GM19238 (cell line): ENCODE results near the gene ASTL.
A peak's percentile ranks its signal among the peaks of the same experiment; 100 is the strongest.
"Not testable (repeated sequence)": the region's sequence is repeated elsewhere in the genome, so short reads cannot be mapped to it uniquely, and the experiment has no call there.

Experiments used
- DNase-seq: peaks from one replicate; pipeline ENCODE4 v3.0.0; 2011; ENCODE audit warnings: low spot score; ENCODE audit not compliant: insufficient read length

Gene ASTL

DNA sequence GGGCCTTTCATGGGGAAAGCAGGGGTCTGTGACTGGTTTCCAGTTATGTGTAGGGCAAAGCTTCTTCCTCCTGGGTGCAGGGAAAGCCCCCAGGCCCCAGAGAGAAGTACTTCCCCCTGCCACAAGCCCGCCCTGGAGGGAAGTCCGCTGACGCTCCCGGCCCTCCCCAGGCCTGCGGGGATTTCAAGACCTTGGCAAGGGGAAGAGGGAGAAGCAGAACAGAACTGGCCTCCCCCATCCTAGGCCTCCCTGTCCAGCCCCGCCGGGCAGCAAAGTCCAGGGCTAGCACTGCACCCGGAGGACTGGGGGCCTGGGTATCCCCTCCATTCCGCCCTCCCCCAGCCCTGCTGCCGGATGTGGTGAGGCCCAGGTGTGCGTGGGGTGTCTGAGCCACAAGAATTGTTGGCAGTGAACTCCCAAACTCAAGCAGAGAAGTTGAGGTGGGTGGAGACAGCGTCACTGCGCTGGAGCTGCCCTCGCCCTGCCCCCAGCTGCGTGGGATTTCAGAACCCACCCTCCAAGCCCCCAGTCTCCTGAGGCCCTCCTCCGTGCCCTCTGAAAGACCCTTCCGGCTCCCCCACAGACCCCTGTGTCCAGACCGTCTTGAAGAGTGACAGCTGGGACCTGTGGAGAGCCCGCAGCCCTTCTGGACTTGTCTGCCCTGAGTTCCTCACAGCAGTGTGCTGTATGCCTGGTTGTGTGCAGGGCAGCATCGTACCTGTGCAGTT lies 8.0 kb upstream of the ASTL start:
- peak; percentile 92 for DNase-seq

DNA sequence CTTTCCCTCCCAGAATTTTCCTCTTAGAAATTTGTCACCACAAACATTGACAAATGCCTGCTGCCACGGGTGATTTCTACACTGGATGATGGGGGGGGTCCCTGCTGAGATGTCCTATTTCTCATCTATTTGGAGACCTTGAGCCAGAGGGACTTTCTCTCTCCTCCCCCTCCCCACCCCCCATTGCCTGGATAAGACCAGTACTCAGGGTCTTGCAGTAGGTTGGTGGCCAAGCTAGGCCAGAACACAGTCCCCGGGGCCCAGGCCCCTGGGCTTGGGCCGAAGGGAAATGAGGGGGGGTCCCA lies 7.5 kb upstream of the ASTL start:
- DNase-seq, result peak; percentile 38

DNA sequence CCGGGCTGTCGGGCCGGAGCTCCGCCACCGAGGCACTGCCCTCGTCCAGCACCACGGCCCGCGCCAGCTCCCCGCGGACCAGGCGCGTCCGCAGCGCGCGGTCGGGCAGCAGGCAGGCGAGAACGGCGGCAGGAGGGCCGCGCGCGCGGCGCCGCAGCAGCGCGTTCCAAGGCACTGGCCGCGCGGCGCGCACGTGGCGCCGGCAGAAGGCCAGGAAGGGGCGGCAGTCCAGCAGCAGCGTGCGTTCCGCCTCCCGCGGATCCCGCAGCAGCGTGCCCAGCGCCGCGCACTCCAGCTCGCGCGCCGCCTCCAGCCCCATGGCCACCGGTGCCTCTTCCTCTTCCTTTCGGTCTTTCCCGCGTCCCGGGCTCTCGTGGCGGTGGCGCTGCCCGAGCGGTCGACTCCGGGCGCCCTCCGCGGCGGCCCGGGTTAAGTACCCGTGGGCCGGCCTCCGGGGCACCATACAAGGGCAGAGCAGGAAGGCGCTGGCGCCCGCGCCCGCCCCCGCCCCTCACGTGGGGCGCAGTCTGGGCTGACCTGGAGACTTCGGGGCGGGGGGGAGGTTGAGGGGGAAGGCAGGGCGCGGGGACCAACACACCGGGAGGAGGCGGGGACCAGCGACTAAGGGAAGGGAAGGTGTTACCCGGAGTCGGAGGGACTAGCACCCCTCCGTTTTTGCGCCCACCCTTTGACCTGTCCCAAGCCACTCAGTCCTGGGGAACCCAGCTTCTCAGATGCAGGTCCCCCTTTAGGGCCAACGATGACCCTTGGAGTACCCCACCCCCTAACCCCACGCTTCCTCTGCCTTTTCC lies 6.9 kb upstream of the ASTL start, which contains the start of gene DUSP2:
Gene DUSP2, minus strand, starts transcription at position 405 of the 812 bp plus-strand sequence. Its CDS starts 86 bp downstream, at position 319.
- peak; percentile 99 for DNase-seq

DNA sequence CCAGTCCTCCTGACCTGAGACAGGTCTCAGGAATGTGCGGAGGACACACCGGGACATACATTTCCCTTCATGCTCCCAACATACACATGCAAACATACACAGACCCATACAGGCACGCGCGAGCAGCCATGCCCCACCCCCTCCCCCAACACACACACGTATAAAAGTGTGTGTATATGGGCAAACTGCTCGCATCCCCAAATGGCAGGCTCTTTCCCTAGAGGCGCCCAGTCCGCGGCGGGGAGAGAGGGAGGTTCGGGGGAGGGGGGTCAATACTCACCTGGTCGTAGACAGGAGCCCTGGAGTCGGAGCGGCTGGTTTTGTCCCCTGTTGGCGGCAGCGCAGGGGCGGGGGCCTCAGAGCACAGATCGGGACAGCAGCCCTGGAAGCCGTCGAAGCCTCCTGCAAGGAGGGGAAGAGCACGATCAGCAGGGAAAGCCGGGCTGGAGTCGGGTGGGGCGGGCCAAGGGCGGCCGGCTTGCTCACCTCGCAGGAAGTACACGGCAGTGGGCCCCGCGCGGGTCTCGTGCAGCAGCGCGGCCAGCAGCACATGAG lies 6.3 kb upstream of the ASTL start:
- no peak for DNase-seq

DNA sequence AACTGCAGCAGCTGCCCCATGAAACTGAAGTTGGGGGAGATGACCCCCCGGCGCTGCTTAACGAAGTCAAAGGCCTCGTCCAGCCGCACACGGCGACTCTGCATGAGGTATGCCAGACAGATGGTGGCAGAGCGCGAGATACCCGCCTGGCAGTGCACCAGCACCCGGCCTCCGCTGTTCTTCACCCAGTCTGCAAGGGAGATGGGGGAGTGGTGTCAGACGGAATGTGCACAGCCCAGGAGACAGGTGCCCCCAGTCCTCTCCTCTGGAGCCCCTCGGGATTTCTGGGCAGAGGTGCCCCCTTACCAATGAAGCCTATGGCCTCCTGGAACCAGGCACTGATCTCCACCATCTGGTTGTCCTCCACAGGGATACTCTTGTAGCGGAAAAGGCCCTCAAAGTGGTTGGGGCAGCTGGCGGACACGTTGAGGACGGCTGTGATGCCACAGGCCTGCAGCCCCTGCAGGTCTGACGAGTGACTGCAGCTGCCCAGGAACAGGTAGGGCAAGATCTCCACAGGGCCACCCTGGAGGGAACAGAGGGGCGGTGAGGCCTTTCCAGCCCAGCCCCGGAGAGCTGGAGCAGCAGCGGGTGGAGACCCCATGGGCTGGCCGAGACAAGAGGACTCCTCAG lies 5.7 kb upstream of the ASTL start:
- no peak for DNase-seq

DNA sequence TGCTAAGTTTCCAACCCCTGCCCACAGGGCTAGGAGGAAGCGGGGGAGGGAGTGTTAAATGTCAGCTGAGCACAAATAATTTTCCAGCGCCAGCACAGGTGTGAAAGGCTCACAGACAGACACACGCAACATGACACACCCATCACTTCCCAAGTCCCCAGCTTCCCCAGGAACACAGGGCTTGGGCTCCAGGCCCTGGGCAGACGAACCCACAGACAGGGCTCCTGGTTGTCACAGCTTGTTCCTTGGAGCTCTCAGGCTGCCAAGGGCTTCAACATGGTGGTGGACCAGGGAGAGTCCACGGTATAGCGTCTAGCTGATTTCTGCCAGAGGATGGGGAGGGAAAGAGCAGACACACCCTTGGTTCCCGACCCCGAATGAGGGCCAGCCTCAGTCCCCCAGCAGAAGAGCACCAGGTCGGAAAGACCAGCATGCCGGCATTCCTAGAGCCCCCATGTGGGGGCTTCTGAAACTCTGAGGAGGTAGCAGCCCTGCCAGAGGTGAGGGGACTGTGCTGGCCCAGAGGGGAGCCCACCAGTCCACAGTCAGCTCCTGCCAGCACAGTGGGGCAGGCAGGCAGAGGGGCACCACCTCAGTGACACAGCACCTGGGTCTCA lies 5.0 kb upstream of the ASTL start:
- DNase-seq, result no peak

DNA sequence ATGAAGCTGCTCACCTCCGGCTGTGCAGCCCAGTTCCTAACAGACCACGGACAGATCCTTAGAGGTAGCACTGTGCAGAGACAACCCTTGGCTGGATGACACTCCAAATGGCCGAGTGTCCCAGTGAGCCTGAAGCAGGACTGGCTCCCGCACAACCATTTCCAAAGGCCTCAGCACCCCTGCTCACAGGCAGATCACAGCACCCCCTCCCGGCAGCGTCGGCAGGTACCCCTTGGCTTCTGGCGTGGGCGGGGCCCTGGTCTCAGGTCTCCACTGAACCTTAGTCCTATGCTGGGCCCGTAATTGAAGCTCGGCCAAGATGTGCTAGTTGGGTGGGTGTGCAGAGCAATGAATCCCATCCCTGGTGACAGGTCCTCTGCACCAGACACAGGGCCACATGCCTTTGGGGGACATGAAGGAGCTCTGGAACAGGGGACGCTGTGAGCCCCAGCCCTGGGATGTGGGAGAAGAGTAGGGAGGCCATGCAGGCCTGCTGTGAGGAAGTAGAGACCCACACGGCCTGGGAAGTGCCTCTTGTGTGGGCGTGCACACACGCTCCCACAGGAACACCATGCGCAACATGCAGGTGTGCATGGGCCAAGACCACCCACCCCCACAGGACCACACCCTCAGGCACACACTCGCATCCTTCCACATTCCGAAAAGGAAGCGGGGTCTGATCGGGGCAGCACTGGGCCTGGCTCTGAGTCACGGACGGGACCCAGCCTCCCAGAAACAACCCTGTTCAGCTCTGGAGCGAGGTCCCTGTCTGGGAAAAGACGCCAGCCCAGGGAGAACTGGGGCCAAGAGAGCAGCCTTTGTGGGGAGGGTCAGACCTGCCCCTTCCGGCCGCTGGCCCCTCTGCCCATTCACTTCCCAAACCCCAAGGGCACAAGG lies 4.2 kb upstream of the ASTL start:
- DNase-seq, result no peak

DNA sequence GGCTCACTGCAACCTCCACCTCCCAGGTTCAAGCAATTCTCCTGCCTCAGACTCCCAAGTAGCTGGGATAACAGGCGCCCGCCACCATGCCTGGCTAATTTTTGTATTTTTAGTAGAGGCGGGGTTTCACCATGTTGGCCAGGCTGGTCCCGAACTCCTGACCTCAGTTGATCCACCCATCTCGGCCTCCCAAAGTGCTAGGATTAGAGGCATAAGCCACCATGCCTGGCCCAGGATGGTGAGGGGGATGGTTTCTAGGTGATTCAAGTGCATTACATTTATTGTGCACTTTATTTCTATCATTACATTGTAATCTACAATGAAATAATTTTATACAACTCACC lies 3.3 kb upstream of the ASTL start:
- DNase-seq, result not testable (repeated sequence)

DNA sequence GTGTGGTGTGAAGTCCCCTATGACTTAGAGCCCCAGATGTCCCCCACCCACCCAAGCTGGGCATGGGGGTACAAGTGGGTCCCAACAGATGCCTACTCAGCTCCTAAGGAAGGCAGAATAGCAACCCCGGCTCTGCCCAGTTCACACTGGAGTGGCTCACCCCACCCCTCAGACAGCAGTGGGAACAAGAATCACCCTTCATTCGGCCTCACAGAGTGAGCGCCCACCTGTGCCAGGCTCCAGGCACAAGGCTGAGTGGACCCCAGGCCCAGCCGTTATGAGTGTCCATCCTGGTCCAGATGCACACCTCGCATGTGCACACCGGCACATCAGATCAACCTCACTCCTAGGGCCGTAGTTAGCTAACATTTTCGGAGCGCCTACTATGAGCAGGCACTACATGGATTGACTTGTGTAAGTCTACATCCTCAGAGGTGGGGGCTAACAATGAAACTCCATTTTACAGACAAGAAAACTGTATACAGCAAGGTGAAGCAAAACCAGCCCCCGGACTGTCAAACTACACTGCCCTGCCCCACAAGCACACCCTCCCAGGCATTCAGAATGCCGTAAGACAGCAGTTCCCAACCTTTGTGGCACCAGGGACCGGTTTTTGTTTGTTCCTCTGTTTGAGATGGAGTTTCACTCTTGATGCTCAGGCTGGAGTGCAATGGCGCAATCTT lies 2.8 kb upstream of the ASTL start:
- DNase-seq, result no peak

DNA sequence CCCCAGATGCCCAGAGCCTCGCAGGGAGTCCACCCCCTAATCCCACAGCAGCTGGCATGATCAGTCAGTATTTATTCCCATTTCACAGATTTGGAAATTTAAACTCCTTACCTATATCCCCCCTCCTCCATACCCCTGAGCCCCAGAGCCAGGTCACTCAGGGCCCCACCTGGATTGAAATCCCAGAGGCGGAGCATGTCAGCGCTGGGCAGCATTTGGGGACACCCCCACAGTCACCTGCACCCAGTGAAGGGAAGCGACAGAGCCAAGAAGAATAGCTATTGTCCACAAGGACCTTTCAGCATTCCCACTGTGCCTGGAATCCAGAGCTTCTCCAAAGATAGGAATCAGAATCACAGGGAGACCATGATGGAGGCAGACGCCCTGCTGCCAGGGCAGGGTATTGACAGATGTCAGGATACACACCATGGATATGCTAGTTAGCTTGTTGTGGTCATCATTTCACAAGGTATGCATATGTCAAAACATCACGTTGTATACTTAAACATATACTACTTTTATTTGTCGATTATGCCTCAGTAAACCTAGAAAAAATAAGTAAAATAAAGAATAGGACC lies 968 bp upstream of the ASTL start:
- no peak for DNase-seq

DNA sequence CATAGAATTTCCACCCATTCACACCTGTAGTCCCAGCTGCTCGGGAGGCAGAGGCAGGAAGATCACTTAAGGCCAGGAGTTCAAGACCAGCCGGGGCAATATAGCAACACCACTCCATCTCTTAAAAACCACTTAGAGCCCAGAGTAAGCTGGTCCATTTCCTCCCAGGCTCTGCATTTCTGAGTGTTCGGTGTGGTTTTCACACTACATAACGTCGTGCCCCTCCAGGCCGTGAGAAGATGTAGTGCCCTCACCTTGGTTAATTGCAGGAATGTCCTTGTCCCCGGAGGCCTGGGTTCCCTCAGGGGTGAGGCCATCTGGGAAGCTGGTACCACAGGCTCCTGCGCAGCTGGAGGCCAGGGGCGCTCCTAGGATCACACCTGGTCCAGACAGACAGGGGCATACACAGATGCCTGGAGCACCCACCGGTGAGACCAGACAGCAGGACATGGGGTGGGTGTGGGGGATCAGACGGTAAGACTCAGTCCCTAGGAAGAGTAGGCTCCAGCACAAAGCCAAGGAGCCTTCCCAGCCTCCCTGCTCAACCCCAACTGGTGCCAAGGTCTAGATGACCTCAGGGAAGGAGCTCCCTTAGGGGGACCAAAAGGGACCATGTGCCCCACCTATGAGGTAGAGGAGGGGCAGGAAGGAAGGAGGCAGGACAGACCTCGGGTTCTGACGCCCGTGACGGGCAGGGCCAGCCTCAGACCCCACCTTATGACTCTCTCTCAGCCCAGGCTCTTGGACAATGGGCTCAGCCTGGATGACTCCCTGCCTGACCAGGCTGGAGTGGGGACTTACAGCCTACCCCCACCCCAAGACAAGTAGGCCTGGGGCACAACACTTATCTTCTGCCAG lies 752 bp downstream of the ASTL start:
- DNase-seq, result no peak

DNA sequence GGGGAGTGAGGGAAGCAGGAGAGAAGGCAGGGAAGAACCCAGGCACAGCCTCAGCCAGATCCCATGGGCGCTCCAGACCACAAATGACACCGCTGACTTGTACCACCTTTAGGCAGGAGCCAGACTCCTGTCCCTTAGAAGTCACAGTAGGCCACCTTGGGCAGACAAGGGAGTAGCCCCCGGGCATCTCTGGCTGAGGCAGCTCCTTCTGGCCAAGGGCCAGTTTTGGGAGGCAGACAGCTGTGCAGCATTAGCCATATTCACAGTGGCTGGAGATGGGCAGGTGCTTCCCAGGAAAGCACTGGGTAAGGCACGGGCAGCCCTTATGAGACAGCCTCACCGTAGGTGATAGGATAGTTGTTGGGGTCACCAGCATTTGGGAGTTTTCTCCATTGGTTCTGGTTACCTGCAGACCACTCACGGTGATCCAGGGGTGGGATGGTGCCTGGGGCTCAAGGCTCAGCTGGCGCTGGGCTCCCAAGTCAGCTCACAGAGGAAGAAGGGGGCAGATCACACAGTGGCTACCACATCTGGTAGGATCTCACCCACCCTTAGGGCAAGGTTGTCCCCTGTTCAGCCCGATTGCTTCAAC lies 2.1 kb downstream of the ASTL start:
- DNase-seq, result no peak

DNA sequence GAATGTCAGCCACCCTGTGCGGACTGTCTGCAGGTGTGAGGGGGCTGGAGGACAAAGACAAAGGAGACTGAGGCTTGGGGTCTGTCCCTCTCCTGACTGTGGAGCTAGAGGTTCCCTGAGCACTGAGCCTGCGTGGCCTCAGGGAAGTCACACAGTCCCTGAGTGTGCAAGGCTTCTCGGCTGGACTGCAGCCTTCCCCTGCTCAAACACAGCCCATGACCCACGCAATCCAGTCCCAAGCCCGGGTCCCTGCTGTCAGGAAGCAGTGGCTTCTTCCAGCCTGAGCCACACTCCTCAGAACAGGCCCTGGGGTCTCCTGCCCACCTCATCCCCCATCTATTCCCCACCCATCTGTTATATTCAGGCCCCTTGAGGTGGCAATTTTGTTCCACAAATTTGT lies 2.7 kb downstream of the ASTL start:
- no peak for DNase-seq

DNA sequence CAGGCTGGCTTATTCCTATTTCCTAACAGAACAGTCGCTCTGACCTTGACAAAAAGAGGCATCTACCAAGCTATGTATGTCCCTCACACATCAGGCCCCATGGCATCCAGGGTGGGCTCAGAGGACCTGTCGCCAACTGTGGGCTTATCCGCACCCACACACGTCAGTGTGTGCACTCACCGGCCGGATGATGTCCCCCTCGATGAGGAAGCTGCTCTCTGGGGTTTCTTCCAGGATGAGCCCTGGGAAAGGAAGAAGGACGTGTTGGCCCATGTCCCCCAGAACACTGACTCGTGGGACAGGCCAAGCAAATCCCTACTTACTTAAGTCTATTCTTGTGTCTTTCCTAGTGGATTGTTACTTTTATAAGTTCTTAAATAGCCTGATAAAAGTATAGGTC lies 3.1 kb downstream of the ASTL start:
- DNase-seq, result no peak

DNA sequence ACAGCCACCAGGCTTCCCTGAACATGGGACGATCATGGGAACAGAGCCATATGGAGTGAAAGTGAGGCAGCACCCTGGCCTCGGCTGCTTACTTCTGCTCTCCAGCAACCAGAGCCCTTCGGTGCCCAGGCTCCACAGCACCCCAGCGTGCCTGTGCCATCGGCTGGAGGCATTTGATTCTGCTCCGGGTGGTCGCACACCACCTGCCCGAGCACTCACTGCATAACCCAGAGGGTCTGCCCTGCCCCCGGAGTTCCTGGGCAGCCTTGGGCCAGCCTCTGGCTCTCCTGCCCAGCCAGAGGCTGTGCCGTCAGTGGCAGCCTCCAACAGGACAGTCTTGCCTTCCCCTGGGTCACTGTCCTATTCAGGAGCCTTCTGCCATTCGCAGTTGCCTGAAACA lies 3.9 kb downstream of the ASTL start:
- DNase-seq, result no peak

DNA sequence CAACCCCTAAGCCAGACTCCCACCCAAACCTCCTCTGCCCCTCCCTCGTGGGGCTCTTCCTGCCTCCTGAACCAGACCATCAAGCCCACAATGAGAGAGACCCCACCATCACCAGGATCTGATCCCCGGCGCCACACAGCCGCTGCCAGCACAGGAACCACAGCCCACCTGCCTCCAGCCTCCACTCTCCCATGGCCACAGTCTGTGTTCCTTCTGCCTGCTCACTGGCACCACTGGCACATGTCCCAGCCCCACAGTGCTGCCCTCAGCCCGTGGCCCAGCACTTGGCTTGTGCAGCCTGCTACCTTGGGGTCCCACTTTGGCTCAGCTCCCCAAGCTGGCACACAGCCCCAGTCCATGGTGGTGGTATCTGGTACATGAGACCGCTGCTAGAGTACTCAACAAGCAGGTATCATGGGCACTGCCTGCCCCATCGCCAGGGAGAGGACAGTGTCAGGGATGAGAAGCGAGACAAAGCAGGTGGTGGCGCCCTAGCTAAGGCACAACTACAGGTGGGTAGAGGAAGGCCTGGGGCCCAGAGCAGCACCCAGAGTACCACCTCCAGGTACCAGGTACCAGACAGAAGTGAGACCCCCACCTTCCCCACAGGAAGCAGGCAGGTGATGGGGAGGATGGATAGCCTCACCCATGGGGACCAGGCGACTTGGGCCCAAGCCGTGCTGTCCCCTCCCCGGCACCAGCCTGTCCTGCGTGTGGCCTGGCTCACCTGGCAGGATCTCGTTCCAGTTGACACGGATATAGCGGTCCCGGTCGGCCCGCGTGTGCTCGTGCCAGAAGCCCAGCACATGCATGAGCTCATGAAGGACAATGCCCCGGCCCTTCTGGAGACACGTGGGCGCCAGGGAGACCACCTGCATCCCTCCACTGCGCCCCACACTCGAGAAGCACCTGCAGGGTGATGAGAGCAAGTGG lies 6.2 kb downstream of the ASTL start:
- DNase-seq, result no peak

DNA sequence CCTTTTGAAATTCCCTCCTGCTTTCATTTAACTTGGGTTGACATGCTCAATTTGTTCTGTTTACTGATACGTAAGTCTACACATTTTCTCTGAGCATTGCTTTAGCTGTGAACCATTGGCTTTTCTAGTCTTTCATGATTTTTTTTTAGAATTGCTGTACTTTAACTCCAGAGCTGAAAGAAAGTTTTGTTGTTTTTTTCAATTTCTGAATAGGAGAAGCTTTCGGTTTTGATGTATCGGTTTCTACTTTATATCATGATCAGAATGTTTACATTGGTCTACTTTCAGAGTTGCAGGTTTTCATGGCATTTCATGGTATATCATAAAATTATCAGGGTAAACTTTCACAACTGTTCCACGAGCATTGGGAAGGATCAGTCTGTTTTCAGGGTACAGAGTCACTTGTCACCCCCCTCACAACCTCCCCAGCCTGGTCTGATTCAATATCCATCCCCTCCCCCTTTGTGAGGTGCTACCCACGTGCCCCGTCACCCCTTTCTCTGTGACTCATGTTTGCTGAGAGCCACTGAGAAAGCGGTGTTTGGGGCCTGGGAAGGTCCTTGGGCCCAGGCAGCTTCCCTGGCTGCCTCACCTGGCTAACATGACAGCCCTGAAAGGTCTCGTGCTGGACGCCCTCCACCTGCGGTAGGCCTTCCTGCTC lies 7.0 kb downstream of the ASTL start:
- no peak for DNase-seq
